Fibroblast of lung (primary cell): ENCODE data around the gene SEMA5A. TPM values are rescaled to one million over a fixed set of nuclear protein-coding genes. Genes with fewer than 3 reads are reported as not detected.
A peak's percentile ranks its signal among the peaks of the same experiment; 100 is the strongest.
"Not testable (repeated sequence)": the region's sequence is repeated elsewhere in the genome, so short reads cannot be mapped to it uniquely, and the experiment has no call there.

Experiments
- DNase-seq, 2 donors: peaks; one replicate each; pipeline versions ENCODE4 v3.0.0 to v3.0.0-alpha.2; 2010; ENCODE audit warnings: low read depth in 2 of 2
- H2AFZ ChIP-seq: 2 replicates; pipeline ENCODE4 v1.5.1; 2012; ENCODE audit warnings: low read length, control low read depth, inconsistent platforms
- H3K27ac ChIP-seq: 2 replicates; pipeline ENCODE4 v1.5.1; 2011; ENCODE audit warnings: low read length, control low read depth; ENCODE audit not compliant: insufficient read depth
- H3K27me3 ChIP-seq: 2 replicates; pipeline ENCODE4 v1.5.1; 2011; ENCODE audit warnings: mild to moderate bottlenecking, low read length; ENCODE audit not compliant: control insufficient read depth, insufficient read depth
- H3K36me3 ChIP-seq: 2 replicates; pipeline ENCODE4 v1.5.1; 2011; ENCODE audit warnings: low read length; ENCODE audit not compliant: control insufficient read depth, insufficient read depth
- H3K4me1 ChIP-seq: 2 replicates; pipeline ENCODE4 v1.5.1; 2011; ENCODE audit warnings: low read length; ENCODE audit not compliant: control insufficient read depth, insufficient read depth; ENCODE audit errors: extremely low read depth
- H3K4me2 ChIP-seq: 2 replicates; pipeline ENCODE4 v1.5.1; 2011; ENCODE audit warnings: low read length, control low read depth; ENCODE audit not compliant: insufficient read depth; ENCODE audit errors: extremely low read depth
- H3K4me3 ChIP-seq, 4 experiments: fragments of 200-600 bp in 1 of 4; sonication (generic) in 1 of 4; replicated peaks in 1 of 4; 2 replicates each; pipeline ENCODE4 v1.5.1; 2011 to 2016; ENCODE audit warnings: low read length in 4 of 4, low read depth in 3 of 4, mild to moderate bottlenecking in 3 of 4, control low read depth in 2 of 4, inconsistent platforms in 1 of 4, mixed read lengths in 1 of 4; ENCODE audit not compliant: insufficient read depth in 1 of 4; ENCODE audit errors: control extremely low read depth in 1 of 4
- H3K79me2 ChIP-seq: 2 replicates; pipeline ENCODE4 v1.5.1; 2012; ENCODE audit warnings: mild to moderate bottlenecking, low read length, inconsistent platforms; ENCODE audit not compliant: control insufficient read depth, insufficient read depth
- H3K9ac ChIP-seq: 2 replicates; pipeline ENCODE4 v1.5.1; 2011; ENCODE audit warnings: mild to moderate bottlenecking, low read length, control low read depth; ENCODE audit not compliant: insufficient read depth
- H3K9me3 ChIP-seq: 2 replicates; pipeline ENCODE4 v1.5.1; 2012; ENCODE audit warnings: low read depth, low read length; ENCODE audit not compliant: control insufficient read depth, insufficient read depth
- H4K20me1 ChIP-seq: 2 replicates; pipeline ENCODE4 v1.5.1; 2011; ENCODE audit warnings: low read length; ENCODE audit not compliant: control insufficient read depth, insufficient read depth; ENCODE audit errors: extremely low read depth
- EZH2 ChIP-seq: IDR thresholded peaks from 2 replicates; pipeline ENCODE4 v1.5.1; 2012; ENCODE audit warnings: low read length, control low read depth, mild to moderate bottlenecking; ENCODE audit errors: missing control alignments
- polyA plus RNA-seq, 2 donors: library from polyadenylated mRNA; depleted of rRNA in 1 of 2; stranded (reverse) in 1 of 2; unstranded in 1 of 2; fragments of >200 nt; gene quantifications; 2 replicates each; pipeline ENCODE4 v1.2.1, GENCODE V29; 2011 to 2012; ENCODE audit warnings: missing spikeins in 1 of 2
- total RNA-seq: library from RNA; depleted of rRNA; stranded (reverse); fragments of >200 nt; gene quantifications from 2 replicates; pipeline ENCODE4 v1.2.1, GENCODE V29; 2014
- TF ChIP-seq, protein P1 (sequence below), 2 donors: IDR thresholded peaks in 1 of 2; conservative IDR thresholded peaks in 1 of 2; 1 replicate in 1 of 2; 2 replicates in 1 of 2; pipeline ENCODE4 v1.5.1; 2011 to 2012; ENCODE audit warnings: low read length in 2 of 2, control low read depth in 1 of 2, inconsistent platforms in 1 of 2, low read depth in 1 of 2, mild to moderate bottlenecking in 1 of 2

SEMA5A gene
- total and polyA plus RNA-seq, 2 donors (not counting 1 experiment from before 2014, with no cell fraction given) = 30.6 to 49.0 TPM

DNA sequence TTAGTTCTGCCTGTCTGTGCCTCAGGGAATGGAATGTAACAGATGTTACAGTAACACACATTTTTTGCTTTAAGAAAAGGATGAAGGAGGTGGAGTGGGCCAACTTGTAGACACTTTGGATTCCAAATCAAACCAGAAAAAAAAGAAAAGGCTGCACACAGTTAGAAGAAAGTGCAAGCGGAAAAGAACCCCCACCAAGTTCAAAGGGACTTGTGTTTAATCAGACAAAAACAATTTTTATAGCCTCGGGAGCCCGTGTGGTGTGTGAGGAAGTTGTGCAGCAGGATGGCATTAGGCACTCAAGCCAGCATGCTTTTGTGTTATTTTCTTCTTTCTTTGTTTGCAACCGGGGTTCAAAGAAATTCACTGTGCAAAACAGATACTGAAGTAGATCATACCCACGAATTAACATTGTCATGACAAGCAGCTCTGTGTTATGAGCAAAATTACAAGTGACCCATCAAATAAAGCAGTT is 189.5 kb downstream of the SEMA5A start:
- H2AFZ ChIP-seq = no peak overlapping the region
- TF ChIP-seq, protein P1, sequence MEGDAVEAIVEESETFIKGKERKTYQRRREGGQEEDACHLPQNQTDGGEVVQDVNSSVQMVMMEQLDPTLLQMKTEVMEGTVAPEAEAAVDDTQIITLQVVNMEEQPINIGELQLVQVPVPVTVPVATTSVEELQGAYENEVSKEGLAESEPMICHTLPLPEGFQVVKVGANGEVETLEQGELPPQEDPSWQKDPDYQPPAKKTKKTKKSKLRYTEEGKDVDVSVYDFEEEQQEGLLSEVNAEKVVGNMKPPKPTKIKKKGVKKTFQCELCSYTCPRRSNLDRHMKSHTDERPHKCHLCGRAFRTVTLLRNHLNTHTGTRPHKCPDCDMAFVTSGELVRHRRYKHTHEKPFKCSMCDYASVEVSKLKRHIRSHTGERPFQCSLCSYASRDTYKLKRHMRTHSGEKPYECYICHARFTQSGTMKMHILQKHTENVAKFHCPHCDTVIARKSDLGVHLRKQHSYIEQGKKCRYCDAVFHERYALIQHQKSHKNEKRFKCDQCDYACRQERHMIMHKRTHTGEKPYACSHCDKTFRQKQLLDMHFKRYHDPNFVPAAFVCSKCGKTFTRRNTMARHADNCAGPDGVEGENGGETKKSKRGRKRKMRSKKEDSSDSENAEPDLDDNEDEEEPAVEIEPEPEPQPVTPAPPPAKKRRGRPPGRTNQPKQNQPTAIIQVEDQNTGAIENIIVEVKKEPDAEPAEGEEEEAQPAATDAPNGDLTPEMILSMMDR (conservative IDR thresholded peaks at IDR 0.05 in 1 of 2, IDR thresholded peaks at IDR 0.05 in 1 of 2; ENCODE audit: low read depth in 1 of 2, low read length in 2 of 2) = no peak
- TF ChIP-seq EZH2 = no peak
- H3K4me2 ChIP-seq = no peak overlapping the region
- H3K9me3 ChIP-seq = no peaks in the 10 kb centered on the region
- H3K9ac ChIP-seq = no peak overlapping the region
- no peak overlapping the region for H3K4me3 ChIP-seq
- H3K4me1 ChIP-seq = peaks cover 5% of the 10 kb centered on the region
- peak in 1 of 2 donors; percentile 59 for DNase-seq
- no peaks in the 10 kb centered on the region for H3K27me3 ChIP-seq
- no peaks in the 10 kb centered on the region for H3K36me3 ChIP-seq
- H4K20me1 ChIP-seq = no peaks in the 10 kb centered on the region
- no peaks in the 10 kb centered on the region for H3K79me2 ChIP-seq
- H3K27ac ChIP-seq = no peak overlapping the region

DNA sequence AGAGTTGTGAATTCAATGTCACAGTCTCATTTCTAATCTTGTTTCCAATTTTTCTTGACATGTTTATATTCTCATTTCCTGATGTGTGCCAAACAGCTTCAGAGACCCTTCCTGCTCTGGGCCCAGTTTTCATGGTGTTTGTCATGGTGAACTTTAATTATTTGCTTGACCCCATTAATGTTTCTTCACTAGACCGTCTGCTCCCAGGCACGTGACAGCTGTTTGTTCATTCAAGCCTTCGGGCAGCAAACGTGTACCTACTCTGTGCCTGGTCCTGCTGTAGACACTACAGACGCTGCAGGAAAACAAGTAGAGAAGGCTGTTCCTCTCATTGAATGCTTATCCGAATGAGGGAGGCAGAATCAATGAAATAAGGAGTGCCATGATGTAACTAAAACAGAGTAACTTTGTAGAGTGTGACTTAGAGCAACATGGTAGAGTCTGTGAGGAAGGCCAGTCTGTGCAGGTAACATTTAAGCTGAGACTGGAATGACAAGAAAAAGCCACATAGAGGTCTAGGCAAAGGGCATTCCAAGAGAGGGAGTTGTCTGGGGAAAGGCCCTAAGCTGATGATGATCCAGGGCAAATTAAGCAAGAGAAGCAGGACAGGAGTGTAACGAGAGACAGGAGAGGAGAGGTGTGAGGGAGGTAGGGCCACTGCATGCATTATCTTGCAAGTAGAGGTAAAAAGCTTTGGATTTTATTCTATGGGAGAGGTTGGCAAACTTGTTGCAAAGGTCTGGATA is 191.4 kb downstream of the SEMA5A start:
- Histone ChIP-seq H3K4me3 (no peak overlapping the region), H4K20me1 (no peaks in the 10 kb centered on the region), H3K79me2 (no peaks in the 10 kb centered on the region), H3K36me3 (no peaks in the 10 kb centered on the region), H3K4me1 (peaks cover 7% of the 10 kb centered on the region), H3K9ac (no peak overlapping the region), H2AFZ (no peak overlapping the region), H3K27me3 (no peaks in the 10 kb centered on the region), H3K4me2 (no peak overlapping the region), H3K9me3 (no peaks in the 10 kb centered on the region), H3K27ac (no peak overlapping the region)
- no peak for DNase-seq
- no peak for TF ChIP-seq EZH2
- TF ChIP-seq, protein P1 (conservative IDR thresholded peaks at IDR 0.05 in 1 of 2, IDR thresholded peaks at IDR 0.05 in 1 of 2; ENCODE audit: low read depth in 1 of 2, low read length in 2 of 2) = no peak

DNA sequence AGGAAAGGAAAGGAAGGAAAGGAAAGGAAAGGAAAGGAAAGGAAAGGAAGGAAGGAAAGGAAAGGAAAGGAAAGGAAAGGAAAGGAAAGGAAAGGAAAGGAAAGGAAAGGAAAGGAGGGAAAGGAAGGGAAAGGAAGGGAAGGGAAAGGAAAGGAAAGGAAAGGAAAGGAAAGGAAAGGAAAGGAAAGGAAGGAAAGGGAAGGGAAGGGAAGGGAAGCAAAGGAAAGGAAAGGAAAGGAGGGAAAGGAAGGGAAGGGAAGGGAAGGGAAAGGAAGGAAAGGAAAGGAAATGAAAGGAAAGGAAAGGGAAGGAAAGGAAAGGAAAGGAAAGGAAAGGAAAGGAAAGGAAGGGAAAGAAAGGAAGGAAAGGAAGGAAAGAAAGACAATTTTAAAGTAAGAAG is 192.8 kb downstream of the SEMA5A start:
- not testable (repeated sequence) for H3K27me3 ChIP-seq, H2AFZ ChIP-seq, H3K4me2 ChIP-seq, DNase-seq, H3K4me1 ChIP-seq, H3K9me3 ChIP-seq, H4K20me1 ChIP-seq, H3K36me3 ChIP-seq, H3K4me3 ChIP-seq, H3K9ac ChIP-seq, H3K27ac ChIP-seq, H3K79me2 ChIP-seq
